ENCODE results near the gene UBAP1.
"Not testable (repeated sequence)": the region's sequence is repeated elsewhere in the genome, so short reads cannot be mapped to it uniquely, and the experiment has no call there.

The UBAP1 gene

DNA sequence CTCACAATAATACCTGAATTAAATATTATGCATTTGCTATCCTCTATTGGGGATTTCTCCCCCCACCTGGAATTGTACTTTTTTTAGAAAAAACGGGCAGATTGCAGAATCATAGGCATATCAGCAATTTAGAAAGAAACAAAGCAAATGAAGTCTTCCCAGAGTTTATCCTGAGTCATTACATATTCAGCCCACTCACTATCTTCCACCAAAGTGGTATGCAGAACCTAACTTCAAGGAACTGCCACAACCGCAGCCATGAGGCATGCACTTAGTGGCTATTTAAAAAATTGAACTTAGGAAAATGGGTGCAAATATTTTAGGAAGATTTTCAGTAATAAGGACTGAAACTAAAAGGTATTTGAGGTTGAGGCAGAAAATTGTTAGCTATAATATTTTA is 48.6 kb downstream of the UBAP1 start:
- DNase-seq (ENCODE audit: extremely low read depth, low read depth): no peak
- TF ChIP-seq, protein P1, sequence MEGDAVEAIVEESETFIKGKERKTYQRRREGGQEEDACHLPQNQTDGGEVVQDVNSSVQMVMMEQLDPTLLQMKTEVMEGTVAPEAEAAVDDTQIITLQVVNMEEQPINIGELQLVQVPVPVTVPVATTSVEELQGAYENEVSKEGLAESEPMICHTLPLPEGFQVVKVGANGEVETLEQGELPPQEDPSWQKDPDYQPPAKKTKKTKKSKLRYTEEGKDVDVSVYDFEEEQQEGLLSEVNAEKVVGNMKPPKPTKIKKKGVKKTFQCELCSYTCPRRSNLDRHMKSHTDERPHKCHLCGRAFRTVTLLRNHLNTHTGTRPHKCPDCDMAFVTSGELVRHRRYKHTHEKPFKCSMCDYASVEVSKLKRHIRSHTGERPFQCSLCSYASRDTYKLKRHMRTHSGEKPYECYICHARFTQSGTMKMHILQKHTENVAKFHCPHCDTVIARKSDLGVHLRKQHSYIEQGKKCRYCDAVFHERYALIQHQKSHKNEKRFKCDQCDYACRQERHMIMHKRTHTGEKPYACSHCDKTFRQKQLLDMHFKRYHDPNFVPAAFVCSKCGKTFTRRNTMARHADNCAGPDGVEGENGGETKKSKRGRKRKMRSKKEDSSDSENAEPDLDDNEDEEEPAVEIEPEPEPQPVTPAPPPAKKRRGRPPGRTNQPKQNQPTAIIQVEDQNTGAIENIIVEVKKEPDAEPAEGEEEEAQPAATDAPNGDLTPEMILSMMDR (IDR thresholded peaks at IDR 0.05; ENCODE audit: low read depth, low read length): no peak

DNA sequence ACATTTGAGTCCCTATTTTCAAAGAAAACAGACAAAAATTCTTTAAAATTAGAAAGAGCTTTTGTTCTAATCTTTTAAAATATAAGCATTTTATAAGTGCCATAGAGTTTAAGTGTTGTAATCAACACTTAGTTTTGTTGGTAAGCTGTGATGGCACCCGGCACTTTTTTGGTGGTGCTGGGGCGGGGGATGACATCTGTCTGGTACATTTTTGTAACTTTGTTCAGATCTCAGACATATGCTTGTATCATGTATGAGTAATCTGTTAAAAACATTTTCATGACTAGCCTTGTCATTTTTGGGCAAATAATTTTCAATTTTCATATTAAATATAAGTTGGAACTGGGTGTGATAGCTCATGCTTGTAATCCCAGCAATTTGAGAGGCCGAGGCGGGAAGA is 51.7 kb downstream of the UBAP1 start:
- DNase-seq (ENCODE audit: extremely low read depth, low read depth): no peak
- TF ChIP-seq, protein P1 (IDR thresholded peaks at IDR 0.05; ENCODE audit: low read depth, low read length): no peak

DNA sequence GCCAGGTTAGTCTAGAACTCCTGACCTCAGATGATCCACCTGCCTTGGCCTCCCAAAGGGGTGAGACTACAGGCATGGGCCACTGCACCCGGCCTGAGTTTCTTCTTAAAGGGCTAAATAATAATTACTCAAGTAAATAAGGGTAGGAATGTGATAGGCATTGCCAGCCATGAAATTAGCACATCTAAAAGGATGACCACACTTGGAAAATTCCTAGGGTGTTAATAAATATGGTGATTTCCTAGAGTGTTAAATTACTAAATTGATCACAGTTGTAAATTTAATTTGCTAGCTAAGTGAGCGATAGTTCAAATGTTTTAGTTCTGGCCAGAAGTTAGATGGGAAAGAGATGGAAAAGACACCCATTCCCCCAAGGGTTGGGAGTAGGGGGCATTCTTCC is 53.4 kb downstream of the UBAP1 start:
- TF ChIP-seq, protein P1 (IDR thresholded peaks at IDR 0.05; ENCODE audit: low read depth, low read length): no peak

DNA sequence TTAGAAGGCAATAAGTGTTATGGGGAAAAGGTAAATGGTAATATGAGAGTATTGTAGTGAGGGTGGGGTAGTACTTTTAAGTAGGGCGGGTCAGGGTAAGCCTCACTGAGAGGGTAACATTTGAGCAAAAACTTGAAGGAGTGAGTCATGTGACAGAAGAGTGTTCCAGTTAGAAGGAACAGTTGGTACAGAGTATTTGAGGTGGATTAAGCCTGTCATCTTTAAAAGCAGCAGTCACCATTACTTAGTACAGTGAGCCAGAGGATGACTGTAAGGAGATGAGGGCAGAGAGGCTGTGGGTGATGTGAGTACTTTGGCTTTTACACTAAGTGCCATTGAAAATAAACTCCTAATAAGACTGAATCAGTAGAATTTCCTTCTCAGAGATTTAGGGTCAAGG is 54.8 kb downstream of the UBAP1 start:
- TF ChIP-seq, protein P1 (IDR thresholded peaks at IDR 0.05; ENCODE audit: low read depth, low read length): no peak
- DNase-seq (ENCODE audit: extremely low read depth, low read depth): no peak

More for the DNA sequence above, 53.4 kb downstream of the UBAP1 start:
- no peak for DNase-seq (ENCODE audit: extremely low read depth, low read depth)

DNA sequence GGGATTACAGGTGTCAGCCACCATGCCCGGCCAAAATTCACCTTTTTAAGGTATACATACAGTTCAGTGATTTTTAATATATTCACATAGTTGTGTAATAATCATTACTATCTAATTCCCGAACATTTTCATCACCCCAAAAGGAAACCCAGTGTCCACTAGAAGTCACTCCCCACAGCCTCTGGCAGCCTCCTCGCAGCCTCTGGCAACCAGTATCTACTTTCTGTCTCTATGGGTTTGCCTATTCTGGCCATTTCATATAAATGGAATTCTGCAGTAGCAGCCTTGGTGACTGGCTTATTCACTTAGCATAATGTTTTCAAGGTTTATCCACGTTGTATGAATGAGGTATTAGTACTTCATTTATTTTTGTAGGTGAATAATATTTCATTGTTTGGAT is 59.0 kb downstream of the UBAP1 start:
- TF ChIP-seq, protein P1 (IDR thresholded peaks at IDR 0.05; ENCODE audit: low read depth, low read length): no peak
- DNase-seq (ENCODE audit: extremely low read depth, low read depth): no peak

DNA sequence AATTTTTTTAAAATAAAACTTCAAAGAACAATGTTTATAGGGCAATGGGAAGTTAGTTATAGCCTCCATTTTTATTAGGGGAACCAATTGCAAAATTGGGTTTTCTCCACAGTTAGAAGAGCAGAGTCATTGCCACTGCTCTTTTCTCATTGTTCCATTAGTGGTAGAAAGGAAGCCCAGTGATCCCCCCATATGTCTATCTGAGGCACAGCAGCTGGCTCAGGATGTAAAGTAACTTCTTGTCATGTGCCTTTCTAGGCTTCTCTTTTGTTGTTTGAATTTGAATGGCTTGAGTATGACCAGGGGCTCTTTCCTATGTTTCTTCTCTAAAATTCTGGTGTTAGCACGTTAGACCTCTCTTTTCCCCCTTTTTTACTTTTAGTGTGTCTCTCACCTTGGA is 61.2 kb downstream of the UBAP1 start:
- TF ChIP-seq, protein P1 (IDR thresholded peaks at IDR 0.05; ENCODE audit: low read depth, low read length): no peak
- DNase-seq (ENCODE audit: extremely low read depth, low read depth): no peak

DNA sequence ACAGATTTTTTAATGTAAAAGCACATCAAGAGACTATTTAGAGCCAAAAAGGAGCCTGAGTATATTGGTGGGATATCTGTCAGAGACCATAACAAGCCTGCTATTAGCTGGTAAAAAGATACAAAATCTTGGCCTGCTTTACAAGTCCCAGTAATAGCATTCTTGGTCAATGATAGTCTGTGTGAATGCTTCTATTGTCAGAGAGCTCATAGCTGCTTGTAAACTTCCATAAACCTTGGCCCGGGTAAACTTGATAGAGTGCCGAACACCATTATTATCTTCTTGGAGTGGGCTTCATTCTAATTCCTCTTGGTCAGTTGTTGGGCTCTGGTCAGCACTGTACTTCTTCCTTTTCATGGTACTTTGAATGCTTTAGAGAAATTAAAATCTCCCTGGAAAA is 64.0 kb downstream of the UBAP1 start:
- TF ChIP-seq, protein P1 (IDR thresholded peaks at IDR 0.05; ENCODE audit: low read depth, low read length): no peak
- DNase-seq (ENCODE audit: extremely low read depth, low read depth): no peak

DNA sequence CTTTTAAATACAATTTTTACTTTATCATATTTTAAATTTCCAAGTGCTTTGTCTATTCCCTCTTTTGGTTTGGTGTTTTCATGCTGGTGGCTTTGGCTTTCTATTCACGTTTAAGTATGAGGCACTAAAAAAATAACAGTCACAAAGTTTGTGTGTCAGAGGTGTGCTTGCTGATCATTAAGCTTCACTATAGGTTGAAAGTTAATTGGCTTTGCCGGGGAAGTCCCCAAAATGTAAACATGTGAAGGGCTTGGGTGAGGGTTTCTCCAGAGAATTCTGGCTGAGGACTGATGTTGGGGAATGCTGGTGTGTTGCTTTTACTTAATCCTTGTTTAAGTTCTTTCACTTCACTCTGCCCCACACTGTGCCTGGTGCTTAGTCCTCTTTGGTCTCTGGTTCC is 66.4 kb downstream of the UBAP1 start:
- DNase-seq (ENCODE audit: extremely low read depth, low read depth): not testable (repeated sequence)
